ENCODE data around the gene CYB5R4.

Gene CYB5R4

DNA sequence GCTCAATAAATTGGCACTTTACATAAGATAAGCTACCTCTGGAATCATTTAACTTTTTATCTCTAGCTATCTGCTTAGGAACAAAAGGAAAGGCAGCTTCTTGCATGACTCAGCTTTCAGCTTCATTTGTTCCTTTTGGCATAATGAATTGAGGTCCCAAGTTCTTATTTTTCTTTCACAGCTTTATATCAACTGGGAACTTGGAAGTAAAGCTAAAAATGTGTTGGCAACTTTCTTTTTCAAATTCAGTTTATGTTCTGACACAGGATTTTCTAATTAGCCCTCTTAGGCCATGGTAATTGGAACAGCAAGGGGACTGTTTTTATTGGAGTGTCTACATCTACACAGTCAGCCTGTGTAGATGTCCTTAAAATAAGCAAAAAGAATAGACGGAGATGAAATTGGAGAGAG, 118.8 kb downstream of the CYB5R4 start:
- no peak for TF ChIP-seq MYC (IDR thresholded peaks at IDR 0.05; ENCODE audit: low read depth, low read length)
- no peak for TF ChIP-seq POLR2A (IDR thresholded peaks at IDR 0.05; ENCODE audit: extremely low read depth, insufficient read length)
- TF ChIP-seq, protein P1, sequence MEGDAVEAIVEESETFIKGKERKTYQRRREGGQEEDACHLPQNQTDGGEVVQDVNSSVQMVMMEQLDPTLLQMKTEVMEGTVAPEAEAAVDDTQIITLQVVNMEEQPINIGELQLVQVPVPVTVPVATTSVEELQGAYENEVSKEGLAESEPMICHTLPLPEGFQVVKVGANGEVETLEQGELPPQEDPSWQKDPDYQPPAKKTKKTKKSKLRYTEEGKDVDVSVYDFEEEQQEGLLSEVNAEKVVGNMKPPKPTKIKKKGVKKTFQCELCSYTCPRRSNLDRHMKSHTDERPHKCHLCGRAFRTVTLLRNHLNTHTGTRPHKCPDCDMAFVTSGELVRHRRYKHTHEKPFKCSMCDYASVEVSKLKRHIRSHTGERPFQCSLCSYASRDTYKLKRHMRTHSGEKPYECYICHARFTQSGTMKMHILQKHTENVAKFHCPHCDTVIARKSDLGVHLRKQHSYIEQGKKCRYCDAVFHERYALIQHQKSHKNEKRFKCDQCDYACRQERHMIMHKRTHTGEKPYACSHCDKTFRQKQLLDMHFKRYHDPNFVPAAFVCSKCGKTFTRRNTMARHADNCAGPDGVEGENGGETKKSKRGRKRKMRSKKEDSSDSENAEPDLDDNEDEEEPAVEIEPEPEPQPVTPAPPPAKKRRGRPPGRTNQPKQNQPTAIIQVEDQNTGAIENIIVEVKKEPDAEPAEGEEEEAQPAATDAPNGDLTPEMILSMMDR (IDR thresholded peaks at IDR 0.05; ENCODE audit: low read depth, low read length) = no peak
- TF ChIP-seq, protein P2, sequence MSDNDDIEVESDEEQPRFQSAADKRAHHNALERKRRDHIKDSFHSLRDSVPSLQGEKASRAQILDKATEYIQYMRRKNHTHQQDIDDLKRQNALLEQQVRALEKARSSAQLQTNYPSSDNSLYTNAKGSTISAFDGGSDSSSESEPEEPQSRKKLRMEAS (IDR thresholded peaks at IDR 0.05; ENCODE audit: low read depth, low read length) = no peak
- H3K4me3 ChIP-seq (ENCODE audit: low read depth, low read length) = no peak overlapping the region
- no peak for DNase-seq (ENCODE audit: low read depth)

DNA sequence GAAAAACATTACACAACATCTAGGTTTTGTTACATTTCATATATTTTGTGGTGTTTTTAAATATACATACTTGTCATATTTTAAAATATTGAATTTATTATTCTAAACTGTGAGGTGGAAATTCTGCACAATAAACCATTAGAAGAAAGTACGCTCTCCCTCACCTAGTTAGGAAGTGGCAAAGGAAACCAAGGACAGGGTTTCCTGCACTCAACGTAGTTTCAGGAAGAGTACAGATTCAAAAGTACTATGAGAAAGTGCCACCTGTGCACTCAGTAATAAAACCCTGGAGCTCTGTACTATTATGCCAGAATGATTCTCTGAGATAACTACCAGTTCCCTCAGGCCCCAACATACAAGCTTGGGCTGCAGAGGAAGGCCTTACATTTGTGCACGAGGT, 119.5 kb downstream of the CYB5R4 start:
- DNase-seq (ENCODE audit: low read depth) = no peak
- no peak overlapping the region for H3K4me3 ChIP-seq (ENCODE audit: low read depth, low read length)
- no peak for TF ChIP-seq MYC (IDR thresholded peaks at IDR 0.05; ENCODE audit: low read depth, low read length)
- TF ChIP-seq, protein P2 (IDR thresholded peaks at IDR 0.05; ENCODE audit: low read depth, low read length) = no peak
- TF ChIP-seq, protein P1 (IDR thresholded peaks at IDR 0.05; ENCODE audit: low read depth, low read length) = no peak
- no peak for TF ChIP-seq POLR2A (IDR thresholded peaks at IDR 0.05; ENCODE audit: extremely low read depth, insufficient read length)

DNA sequence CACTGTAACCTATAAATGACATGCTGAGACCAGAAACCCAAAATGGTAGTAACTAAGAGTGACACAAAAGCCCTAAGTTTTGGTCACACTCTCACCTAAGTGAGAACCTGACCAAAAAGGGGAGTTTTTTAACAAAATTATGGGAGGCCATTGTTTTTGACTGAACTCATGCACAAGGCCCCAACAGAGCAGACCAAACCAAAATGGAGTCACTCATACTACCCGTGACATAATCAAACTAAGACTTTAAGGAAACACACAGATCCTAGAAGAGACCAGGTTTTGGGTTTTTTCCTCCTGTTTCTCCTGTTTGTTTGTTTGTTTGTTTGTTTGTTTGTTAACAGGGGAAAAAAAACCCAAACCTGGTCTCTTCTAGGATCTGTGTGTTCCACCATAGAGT, 124.9 kb downstream of the CYB5R4 start:
- no peak overlapping the region for H3K4me3 ChIP-seq (ENCODE audit: low read depth, low read length)
- DNase-seq (ENCODE audit: low read depth) = no peak
- TF ChIP-seq, protein P2 (IDR thresholded peaks at IDR 0.05; ENCODE audit: low read depth, low read length) = no peak
- TF ChIP-seq POLR2A (IDR thresholded peaks at IDR 0.05; ENCODE audit: extremely low read depth, insufficient read length) (no peak), MYC (IDR thresholded peaks at IDR 0.05; ENCODE audit: low read depth, low read length) (no peak)
- TF ChIP-seq, protein P1 (IDR thresholded peaks at IDR 0.05; ENCODE audit: low read depth, low read length) = no peak

DNA sequence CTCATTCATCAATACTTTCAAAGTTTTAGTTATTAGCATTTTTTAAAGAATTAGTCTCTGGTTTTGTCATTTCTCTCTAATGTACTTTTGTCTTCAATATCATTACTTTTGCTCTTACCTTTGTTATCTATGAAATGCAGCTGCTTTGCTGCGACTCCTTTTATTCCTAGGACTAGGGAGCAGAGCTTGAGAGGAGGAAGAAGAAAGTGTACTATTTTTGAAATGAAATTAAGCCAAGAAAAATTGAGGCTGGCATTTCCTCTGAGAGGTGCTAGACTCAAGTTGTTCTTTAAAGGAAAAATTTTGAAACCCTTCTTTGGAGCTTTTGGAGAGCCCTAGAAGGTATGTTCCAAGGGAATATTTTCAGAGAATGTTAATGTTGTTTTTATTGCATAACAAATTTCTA, 125.8 kb downstream of the CYB5R4 start:
- no peak for DNase-seq (ENCODE audit: low read depth)
- no peak overlapping the region for H3K4me3 ChIP-seq (ENCODE audit: low read depth, low read length)
- no peak for TF ChIP-seq MYC (IDR thresholded peaks at IDR 0.05; ENCODE audit: low read depth, low read length)
- TF ChIP-seq, protein P1 (IDR thresholded peaks at IDR 0.05; ENCODE audit: low read depth, low read length) = no peak
- TF ChIP-seq, protein P2 (IDR thresholded peaks at IDR 0.05; ENCODE audit: low read depth, low read length) = no peak
- TF ChIP-seq POLR2A (IDR thresholded peaks at IDR 0.05; ENCODE audit: extremely low read depth, insufficient read length) = no peak

DNA sequence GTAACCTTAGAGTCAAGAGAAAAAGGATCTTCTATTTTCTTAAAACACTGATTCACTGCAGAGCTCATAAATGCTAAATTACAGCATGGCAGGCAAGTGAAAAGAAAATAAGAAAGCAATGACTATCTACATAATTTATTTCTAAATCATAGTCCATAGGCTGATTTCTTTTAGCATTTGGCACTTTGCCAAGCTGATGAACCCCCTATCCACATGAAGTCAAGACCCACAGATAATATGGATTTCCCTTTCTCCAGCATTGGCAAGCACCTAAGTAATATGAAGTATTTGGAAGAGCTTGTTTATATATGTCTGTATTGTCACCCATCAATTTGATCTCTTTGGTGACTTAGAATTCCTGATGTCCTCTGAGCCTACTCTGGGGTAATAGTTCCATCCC, 126.2 kb downstream of the CYB5R4 start:
- no peak overlapping the region for H3K4me3 ChIP-seq (ENCODE audit: low read depth, low read length)
- DNase-seq (ENCODE audit: low read depth) = no peak
- TF ChIP-seq, protein P1 (IDR thresholded peaks at IDR 0.05; ENCODE audit: low read depth, low read length) = no peak
- no peak for TF ChIP-seq MYC (IDR thresholded peaks at IDR 0.05; ENCODE audit: low read depth, low read length)
- TF ChIP-seq, protein P2 (IDR thresholded peaks at IDR 0.05; ENCODE audit: low read depth, low read length) = no peak
- no peak for TF ChIP-seq POLR2A (IDR thresholded peaks at IDR 0.05; ENCODE audit: extremely low read depth, insufficient read length)

Data from NB4 (cell line).